ENCODE data around the gene ARAP2.

DNA sequence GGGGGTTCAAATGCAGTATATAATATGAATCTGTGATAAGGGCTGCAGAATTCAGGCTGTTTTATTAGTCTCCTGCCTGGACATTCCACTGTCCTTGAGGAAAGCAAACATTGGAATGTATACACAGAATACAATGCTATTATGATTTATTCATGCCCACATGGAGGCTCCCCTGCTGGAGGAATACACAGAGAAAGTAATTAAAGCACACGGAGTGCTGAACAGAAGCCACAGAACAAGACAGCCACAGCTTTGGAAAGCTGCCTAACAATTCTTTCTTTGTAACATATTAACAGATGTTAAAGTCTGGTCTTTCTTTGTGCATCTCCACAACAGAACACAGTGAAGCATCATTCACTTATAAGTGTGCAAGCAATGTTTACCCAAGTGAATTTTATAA, 155.8 kb downstream of the ARAP2 start:
- no peak for TF ChIP-seq EZH2phosphoT487 (IDR thresholded peaks at IDR 0.05; ENCODE audit: borderline replicate concordance, low read depth, low read length)
- TF ChIP-seq, protein P1, sequence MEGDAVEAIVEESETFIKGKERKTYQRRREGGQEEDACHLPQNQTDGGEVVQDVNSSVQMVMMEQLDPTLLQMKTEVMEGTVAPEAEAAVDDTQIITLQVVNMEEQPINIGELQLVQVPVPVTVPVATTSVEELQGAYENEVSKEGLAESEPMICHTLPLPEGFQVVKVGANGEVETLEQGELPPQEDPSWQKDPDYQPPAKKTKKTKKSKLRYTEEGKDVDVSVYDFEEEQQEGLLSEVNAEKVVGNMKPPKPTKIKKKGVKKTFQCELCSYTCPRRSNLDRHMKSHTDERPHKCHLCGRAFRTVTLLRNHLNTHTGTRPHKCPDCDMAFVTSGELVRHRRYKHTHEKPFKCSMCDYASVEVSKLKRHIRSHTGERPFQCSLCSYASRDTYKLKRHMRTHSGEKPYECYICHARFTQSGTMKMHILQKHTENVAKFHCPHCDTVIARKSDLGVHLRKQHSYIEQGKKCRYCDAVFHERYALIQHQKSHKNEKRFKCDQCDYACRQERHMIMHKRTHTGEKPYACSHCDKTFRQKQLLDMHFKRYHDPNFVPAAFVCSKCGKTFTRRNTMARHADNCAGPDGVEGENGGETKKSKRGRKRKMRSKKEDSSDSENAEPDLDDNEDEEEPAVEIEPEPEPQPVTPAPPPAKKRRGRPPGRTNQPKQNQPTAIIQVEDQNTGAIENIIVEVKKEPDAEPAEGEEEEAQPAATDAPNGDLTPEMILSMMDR (conservative IDR thresholded peaks at IDR 0.05; ENCODE audit: low read length) = no peak
